D721Med (cell line): ENCODE data around the gene STXBP5L.
"Not testable (repeated sequence)": the region's sequence is repeated elsewhere in the genome, so short reads cannot be mapped to it uniquely, and the experiment has no call there.

Experiments
- DNase-seq: peaks from one replicate; pipeline ENCODE4 v3.0.0; 2011; ENCODE audit warnings: low spot score; ENCODE audit not compliant: insufficient read length
- FAIRE-seq: peaks from 2 replicates; lab custom pipeline; 2011; peaks lifted over from hg19 to GRCh38; lab: Jason Lieb, UNC
- CTCF ChIP-seq: IDR thresholded peaks from 2 replicates; pipeline ENCODE4 v1.5.1; 2012; ENCODE audit warnings: mild to moderate bottlenecking, control low read depth; ENCODE audit not compliant: insufficient read depth; ENCODE audit errors: missing control alignments

Gene STXBP5L

GRCh38 chr3:121431726-121432517 lies 523.9 kb downstream of the STXBP5L start:
- FAIRE-seq (no peak), DNase-seq (no peak)
- no peak for TF ChIP-seq CTCF

GRCh38 chr3:121436074-121436473 lies 528.1 kb downstream of the STXBP5L start:
- DNase-seq (no peak), FAIRE-seq (no peak)
- no peak for TF ChIP-seq CTCF

- no peak for TF ChIP-seq CTCF
- DNase-seq (no peak), FAIRE-seq (no peak)
Measured at GRCh38 chr3:121436641-121437040, 528.6 kb downstream of the STXBP5L start.

- DNase-seq (no peak), FAIRE-seq (no peak)
- no peak for TF ChIP-seq CTCF
Measured at GRCh38 chr3:121443456-121443855, 535.5 kb downstream of the STXBP5L start.

- DNase-seq, FAIRE-seq: not testable (repeated sequence)
Measured at GRCh38 chr3:121451752-121452151, 543.7 kb downstream of the STXBP5L start.

- FAIRE-seq (no peak), DNase-seq (no peak)
- TF ChIP-seq CTCF: no peak
Measured at GRCh38 chr3:121462565-121462964, 554.6 kb downstream of the STXBP5L start.

- TF ChIP-seq CTCF: no peak
- DNase-seq (no peak), FAIRE-seq (no peak)
Measured at GRCh38 chr3:121463745-121464144, 555.7 kb downstream of the STXBP5L start.
